ENCODE measurements around the gene GUCD1.

Gene GUCD1

GRCh38 chr22:24500277-24500820 is 54.6 kb downstream of the GUCD1 start:
- Histone ChIP-seq H3K36me3 (ENCODE audit: control insufficient read depth, insufficient read depth, low read length) (no peaks in the 10 kb centered on the region), H3K4me1 (ENCODE audit: control insufficient read depth, insufficient read depth, low read length) (no peaks in the 10 kb centered on the region), H3K9ac (ENCODE audit: low read length) (no peak overlapping the region), H3K27me3 (ENCODE audit: control insufficient read depth, insufficient read depth, low read length) (no peaks in the 10 kb centered on the region), H3K4me3 (ENCODE audit: low read length) (no peak overlapping the region), H3K27ac (ENCODE audit: low read depth, low read length) (no peak overlapping the region)

- Histone ChIP-seq H3K9ac (ENCODE audit: low read length) (no peak overlapping the region), H3K36me3 (ENCODE audit: control insufficient read depth, insufficient read depth, low read length) (no peaks in the 10 kb centered on the region), H3K27me3 (ENCODE audit: control insufficient read depth, insufficient read depth, low read length) (peaks cover 3% of the 10 kb centered on the region), H3K27ac (ENCODE audit: low read depth, low read length) (no peak overlapping the region), H3K4me1 (ENCODE audit: control insufficient read depth, insufficient read depth, low read length) (no peaks in the 10 kb centered on the region), H3K4me3 (ENCODE audit: low read length) (no peak overlapping the region)
Measured at GRCh38 chr22:24499706-24500276, 55.1 kb downstream of the GUCD1 start.

GRCh38 chr22:24498824-24499223 is 56.1 kb downstream of the GUCD1 start:
- H3K27me3 ChIP-seq (ENCODE audit: control insufficient read depth, insufficient read depth, low read length), result peaks cover 10% of the 10 kb centered on the region
- no peak overlapping the region for H3K4me3 ChIP-seq (ENCODE audit: low read length)
- H3K9ac ChIP-seq (ENCODE audit: low read length), result no peak overlapping the region
- H3K27ac ChIP-seq (ENCODE audit: low read depth, low read length), result no peak overlapping the region
- no peaks in the 10 kb centered on the region for H3K36me3 ChIP-seq (ENCODE audit: control insufficient read depth, insufficient read depth, low read length)
- no peaks in the 10 kb centered on the region for H3K4me1 ChIP-seq (ENCODE audit: control insufficient read depth, insufficient read depth, low read length)

GRCh38 chr22:24497841-24498258 is 57.1 kb downstream of the GUCD1 start:
- H3K4me1 ChIP-seq (ENCODE audit: control insufficient read depth, insufficient read depth, low read length), result no peaks in the 10 kb centered on the region
- no peak overlapping the region for H3K27ac ChIP-seq (ENCODE audit: low read depth, low read length)
- no peak overlapping the region for H3K9ac ChIP-seq (ENCODE audit: low read length)
- H3K36me3 ChIP-seq (ENCODE audit: control insufficient read depth, insufficient read depth, low read length), result no peaks in the 10 kb centered on the region
- H3K4me3 ChIP-seq (ENCODE audit: low read length), result no peak overlapping the region
- H3K27me3 ChIP-seq (ENCODE audit: control insufficient read depth, insufficient read depth, low read length), result peaks cover 11% of the 10 kb centered on the region

GRCh38 chr22:24496661-24497060 is 58.3 kb downstream of the GUCD1 start:
- Histone ChIP-seq H3K4me1 (ENCODE audit: control insufficient read depth, insufficient read depth, low read length) (no peaks in the 10 kb centered on the region), H3K9ac (ENCODE audit: low read length) (no peak overlapping the region)

GRCh38 chr22:24496234-24496633 is 58.7 kb downstream of the GUCD1 start:
- Histone ChIP-seq H3K27me3 (ENCODE audit: control insufficient read depth, insufficient read depth, low read length) (peaks cover 11% of the 10 kb centered on the region), H3K4me1 (ENCODE audit: control insufficient read depth, insufficient read depth, low read length) (no peaks in the 10 kb centered on the region), H3K36me3 (ENCODE audit: control insufficient read depth, insufficient read depth, low read length) (no peaks in the 10 kb centered on the region), H3K9ac (ENCODE audit: low read length) (no peak overlapping the region), H3K4me3 (ENCODE audit: low read length) (no peak overlapping the region), H3K27ac (ENCODE audit: low read depth, low read length) (no peak overlapping the region)

More at GRCh38 chr22:24496661-24497060, 58.3 kb downstream of the GUCD1 start:
- H3K4me3 ChIP-seq (ENCODE audit: low read length), result no peak overlapping the region
- H3K36me3 ChIP-seq (ENCODE audit: control insufficient read depth, insufficient read depth, low read length), result no peaks in the 10 kb centered on the region
- no peak overlapping the region for H3K27ac ChIP-seq (ENCODE audit: low read depth, low read length)
- peaks cover 11% of the 10 kb centered on the region for H3K27me3 ChIP-seq (ENCODE audit: control insufficient read depth, insufficient read depth, low read length)

- no peak overlapping the region for H3K4me3 ChIP-seq (ENCODE audit: low read length)
- H3K27me3 ChIP-seq (ENCODE audit: control insufficient read depth, insufficient read depth, low read length), result peaks cover 11% of the 10 kb centered on the region
- no peak overlapping the region for H3K9ac ChIP-seq (ENCODE audit: low read length)
- no peaks in the 10 kb centered on the region for H3K36me3 ChIP-seq (ENCODE audit: control insufficient read depth, insufficient read depth, low read length)
- H3K4me1 ChIP-seq (ENCODE audit: control insufficient read depth, insufficient read depth, low read length), result no peaks in the 10 kb centered on the region
- no peak overlapping the region for H3K27ac ChIP-seq (ENCODE audit: low read depth, low read length)
Measured at GRCh38 chr22:24495365-24495675, 59.6 kb downstream of the GUCD1 start.

GRCh38 chr22:24494528-24495364 is 60.2 kb downstream of the GUCD1 start, which contains the start of gene UPB1:
UPB1 (plus strand) TSS chr22:24495332; CDS start chr22:24495404, 72 bp downstream.
- Histone ChIP-seq H3K9ac (ENCODE audit: low read length) (no peak within 1 kb of the TSS), H3K4me1 (ENCODE audit: control insufficient read depth, insufficient read depth, low read length) (no peaks in the 10 kb centered on the region), H3K27ac (ENCODE audit: low read depth, low read length) (no peak within 1 kb of the TSS), H3K4me3 (ENCODE audit: low read length) (peak within 1 kb of the TSS; percentile 34), H3K36me3 (ENCODE audit: control insufficient read depth, insufficient read depth, low read length) (no peaks in the 10 kb centered on the region), H3K27me3 (ENCODE audit: control insufficient read depth, insufficient read depth, low read length) (peaks cover 11% of the 10 kb centered on the region)

GRCh38 chr22:24494167-24494527 is 60.8 kb downstream of the GUCD1 start:
- Histone ChIP-seq H3K27me3 (ENCODE audit: control insufficient read depth, insufficient read depth, low read length) (peaks cover 11% of the 10 kb centered on the region), H3K4me1 (ENCODE audit: control insufficient read depth, insufficient read depth, low read length) (no peaks in the 10 kb centered on the region), H3K27ac (ENCODE audit: low read depth, low read length) (no peak overlapping the region), H3K36me3 (ENCODE audit: control insufficient read depth, insufficient read depth, low read length) (no peaks in the 10 kb centered on the region), H3K9ac (ENCODE audit: low read length) (no peak overlapping the region), H3K4me3 (ENCODE audit: low read length) (peak overlapping the region; percentile 34)

- Histone ChIP-seq H3K27ac (ENCODE audit: low read depth, low read length) (no peak overlapping the region), H3K27me3 (ENCODE audit: control insufficient read depth, insufficient read depth, low read length) (peaks cover 11% of the 10 kb centered on the region), H3K36me3 (ENCODE audit: control insufficient read depth, insufficient read depth, low read length) (no peaks in the 10 kb centered on the region), H3K9ac (ENCODE audit: low read length) (no peak overlapping the region), H3K4me1 (ENCODE audit: control insufficient read depth, insufficient read depth, low read length) (no peaks in the 10 kb centered on the region), H3K4me3 (ENCODE audit: low read length) (no peak overlapping the region)
Measured at GRCh38 chr22:24492391-24492790, 62.5 kb downstream of the GUCD1 start.

Data from rectal smooth muscle tissue (tissue), 1 donor.